SJSA1 (cell line): ENCODE data around the gene SV2B. TPM values are rescaled to one million over a fixed set of nuclear protein-coding genes. Genes with fewer than 3 reads are reported as not detected.

Source experiments
- DNase-seq, 2 experiments: peaks; one replicate each; pipeline ENCODE4 v3.0.0-alpha.2; 2015 to 2020; ENCODE audit warnings: low spot score in 2 of 2, low read depth in 1 of 2
- H3K27ac ChIP-seq: fragments of 250-450 bp; sonication (Bioruptor Pico); 2 replicates; pipeline ENCODE4 v1.5.1; 2020; ENCODE audit warnings: mild to moderate bottlenecking, moderate library complexity
- H3K27me3 ChIP-seq: fragments of 250-450 bp; sonication (Bioruptor Pico); replicated peaks from 2 replicates; pipeline ENCODE4 v1.5.1; 2020; ENCODE audit warnings: mild to moderate bottlenecking, moderate library complexity
- H3K36me3 ChIP-seq: fragments of 250-450 bp; sonication (Bioruptor Pico); 2 replicates; pipeline ENCODE4 v1.5.1; 2020; ENCODE audit warnings: mild to moderate bottlenecking
- H3K4me1 ChIP-seq: fragments of 250-450 bp; sonication (Bioruptor Pico); replicated peaks from 2 replicates; pipeline ENCODE4 v1.6.1; 2021; ENCODE audit warnings: mild to moderate bottlenecking
- H3K4me3 ChIP-seq: fragments of 250-450 bp; sonication (Bioruptor Pico); 2 replicates; pipeline ENCODE4 v1.5.1; 2020; ENCODE audit warnings: mild to moderate bottlenecking
- H3K9me3 ChIP-seq: fragments of 250-450 bp; sonication (Bioruptor Pico); replicated peaks from 2 replicates; pipeline ENCODE4 v1.5.1; 2020; ENCODE audit warnings: mild to moderate bottlenecking
- total RNA-seq: library from RNA; depleted of rRNA; stranded (reverse); fragments of >200 nt; shearing (Covaris generic); gene quantifications from 2 replicates; pipeline ENCODE4 v1.2.3, GENCODE V29; 2014

The SV2B gene
- total RNA-seq, 1 experiment from 2014 or later: not detected

DNA sequence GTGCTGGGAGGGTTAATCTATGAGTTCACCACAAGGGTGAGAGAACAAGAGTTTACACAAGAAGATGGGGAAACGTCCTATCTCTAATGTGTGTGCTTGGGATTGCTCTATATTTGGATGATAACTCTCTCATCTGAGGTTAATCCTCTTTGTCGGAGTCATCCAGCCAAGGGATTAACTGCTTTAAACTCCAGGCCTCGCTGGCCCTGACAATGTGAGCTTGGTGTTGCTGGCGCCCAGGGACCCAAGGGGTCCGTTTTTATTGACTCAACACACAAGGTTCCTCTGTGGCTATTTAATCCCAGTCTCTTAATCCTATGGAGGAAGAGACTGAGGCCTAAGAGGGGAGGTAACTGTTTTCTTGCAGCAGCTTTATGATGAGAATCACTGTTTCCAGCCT, 14.2 kb downstream of the SV2B start:
- H3K4me3 ChIP-seq: no peak overlapping the region
- no peaks in the 10 kb centered on the region for H3K4me1 ChIP-seq
- DNase-seq: no peak
- H3K36me3 ChIP-seq: no peaks in the 10 kb centered on the region
- H3K9me3 ChIP-seq: no peaks in the 10 kb centered on the region
- no peak overlapping the region for H3K27ac ChIP-seq
- peaks cover under 1% of the 10 kb centered on the region; the same call in 1 of the 2 replicates for H3K27me3 ChIP-seq

DNA sequence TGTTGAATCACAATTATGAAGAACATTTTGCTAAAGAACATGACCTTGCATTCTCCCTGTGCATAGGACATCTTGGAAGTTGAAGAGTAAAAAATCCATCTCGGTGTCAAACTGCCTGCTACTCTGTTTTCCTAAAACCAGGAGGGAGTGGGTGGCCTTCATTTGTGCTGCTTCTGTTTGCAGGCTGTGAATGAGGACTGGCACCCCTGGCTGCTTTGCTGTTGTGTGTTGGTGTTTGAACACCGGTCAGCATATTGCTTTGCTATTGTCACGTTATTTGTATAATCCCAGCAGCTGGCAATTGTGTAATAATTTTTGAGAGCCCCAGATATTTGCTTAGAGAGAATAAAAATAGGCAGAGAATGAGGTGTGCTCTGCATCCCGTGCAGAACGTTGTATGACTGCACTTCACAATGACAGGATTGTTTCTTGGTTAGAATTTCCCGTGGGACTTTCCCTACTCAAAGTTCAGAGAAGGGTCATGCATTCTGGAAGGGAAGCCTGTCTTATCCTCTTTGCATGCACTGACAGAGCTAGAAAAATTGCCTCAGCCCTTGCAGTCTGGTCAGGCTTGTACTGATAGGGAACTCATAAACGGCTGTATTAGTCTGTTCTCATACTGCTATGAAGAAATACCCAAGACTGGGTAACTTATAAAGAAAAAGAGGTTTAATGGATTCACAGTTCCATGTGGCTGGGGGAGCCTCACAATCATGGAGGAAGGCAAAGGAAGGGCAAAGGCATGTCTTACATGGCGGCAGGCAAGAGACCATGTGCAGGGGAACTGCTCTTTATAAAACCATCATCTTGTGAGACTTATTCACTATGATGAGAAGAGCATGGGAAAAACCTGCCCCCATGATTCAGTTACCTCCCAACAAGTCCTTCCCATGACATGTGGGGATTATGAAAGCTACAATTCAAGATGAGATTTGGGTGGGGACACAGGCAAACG, 16.3 kb downstream of the SV2B start:
- no peak overlapping the region for H3K27ac ChIP-seq
- H3K4me1 ChIP-seq: no peaks in the 10 kb centered on the region
- no peak for DNase-seq
- no peak overlapping the region for H3K4me3 ChIP-seq
- H3K36me3 ChIP-seq: no peaks in the 10 kb centered on the region
- no peaks in the 10 kb centered on the region for H3K9me3 ChIP-seq
- H3K27me3 ChIP-seq: no peaks in the 10 kb centered on the region

DNA sequence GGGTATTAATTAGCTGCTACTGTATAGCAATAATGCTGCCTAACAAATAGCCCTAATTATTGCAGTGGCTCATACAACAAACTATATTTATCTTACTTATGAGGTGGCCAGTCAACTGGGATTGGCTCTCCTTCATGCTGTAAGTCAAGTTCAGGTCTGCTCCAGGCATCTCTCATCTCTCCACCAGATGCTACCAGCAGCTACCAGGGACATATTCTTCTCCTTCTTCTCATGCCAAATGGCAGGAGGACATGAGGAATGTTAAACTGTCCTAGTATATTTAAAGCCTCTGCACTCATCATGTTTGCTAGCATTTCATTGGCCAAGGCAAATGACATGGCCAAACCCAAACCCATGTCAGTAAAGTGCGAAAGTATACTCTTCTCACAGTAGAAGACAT, 17.3 kb downstream of the SV2B start:
- Histone ChIP-seq H3K27me3 (no peaks in the 10 kb centered on the region), H3K4me1 (no peaks in the 10 kb centered on the region)

DNA sequence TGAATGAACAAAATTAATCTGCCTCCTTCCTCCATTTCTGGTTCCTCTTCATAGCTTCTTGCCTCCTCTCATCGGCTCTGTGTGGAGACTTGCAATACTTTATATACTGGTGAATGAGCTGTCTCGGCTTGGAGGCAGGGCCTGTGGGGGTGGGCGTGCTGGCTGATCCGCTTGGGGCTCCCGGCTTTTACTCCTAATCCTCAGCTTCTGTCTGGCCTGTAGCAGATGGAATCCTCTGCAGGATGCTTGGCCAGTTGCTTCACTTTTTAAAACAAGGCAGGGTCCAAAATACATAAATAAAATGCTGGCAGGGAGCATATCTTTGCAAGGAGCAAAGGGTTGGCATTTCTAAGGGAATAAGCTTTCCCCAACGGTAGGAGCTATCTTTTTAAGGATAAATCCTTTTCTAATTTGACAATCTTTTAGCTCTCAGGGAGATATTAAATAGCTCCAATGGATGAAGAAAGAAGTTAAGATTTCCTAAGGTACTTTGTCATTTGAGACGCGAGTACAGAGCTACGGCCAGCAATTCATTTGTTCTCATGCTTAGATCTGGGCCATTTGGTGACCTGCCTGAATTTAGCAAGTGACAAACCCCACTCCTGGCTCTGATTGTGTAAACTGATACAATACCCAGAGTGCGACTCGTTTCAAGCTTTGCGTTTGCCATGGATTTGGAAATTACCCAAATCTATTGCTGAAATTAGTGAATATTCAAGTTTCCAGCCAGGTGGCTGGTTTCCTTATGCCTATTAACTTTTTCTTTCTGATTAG, 18.9 kb downstream of the SV2B start:
- DNase-seq: no peak

More for the DNA sequence above, 17.3 kb downstream of the SV2B start:
- H3K27ac ChIP-seq: no peak overlapping the region
- DNase-seq: no peak
- no peaks in the 10 kb centered on the region for H3K9me3 ChIP-seq
- H3K36me3 ChIP-seq: no peaks in the 10 kb centered on the region
- H3K4me3 ChIP-seq: no peak overlapping the region

DNA sequence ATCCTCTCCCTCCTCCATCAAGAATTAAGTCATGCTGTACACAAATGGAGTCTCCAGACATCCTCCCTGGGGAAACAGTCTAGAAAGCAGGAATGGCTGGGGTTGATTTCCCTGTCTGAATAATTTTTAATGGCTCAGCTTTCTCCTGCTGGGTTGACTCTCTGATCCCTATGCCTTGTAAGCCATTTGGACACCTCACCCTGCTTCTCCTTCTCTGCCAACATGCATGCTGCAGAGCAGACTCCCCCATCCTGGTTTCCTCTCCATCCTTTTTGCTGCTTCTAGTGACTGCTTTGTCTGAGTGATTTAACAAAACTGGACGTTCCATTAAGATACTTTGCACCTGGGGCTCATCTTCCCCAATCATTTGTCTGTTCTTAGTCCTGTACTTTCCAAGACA, 22.2 kb downstream of the SV2B start:
- Histone ChIP-seq H3K4me1 (no peaks in the 10 kb centered on the region), H3K27ac (no peak overlapping the region), H3K4me3 (no peak overlapping the region), H3K36me3 (no peaks in the 10 kb centered on the region), H3K9me3 (no peaks in the 10 kb centered on the region), H3K27me3 (no peaks in the 10 kb centered on the region)
- DNase-seq: no peak

More for the DNA sequence above, 18.9 kb downstream of the SV2B start:
- Histone ChIP-seq H3K4me1 (no peaks in the 10 kb centered on the region), H3K4me3 (no peak overlapping the region), H3K9me3 (no peaks in the 10 kb centered on the region), H3K27ac (no peak overlapping the region), H3K36me3 (no peaks in the 10 kb centered on the region), H3K27me3 (no peaks in the 10 kb centered on the region)

DNA sequence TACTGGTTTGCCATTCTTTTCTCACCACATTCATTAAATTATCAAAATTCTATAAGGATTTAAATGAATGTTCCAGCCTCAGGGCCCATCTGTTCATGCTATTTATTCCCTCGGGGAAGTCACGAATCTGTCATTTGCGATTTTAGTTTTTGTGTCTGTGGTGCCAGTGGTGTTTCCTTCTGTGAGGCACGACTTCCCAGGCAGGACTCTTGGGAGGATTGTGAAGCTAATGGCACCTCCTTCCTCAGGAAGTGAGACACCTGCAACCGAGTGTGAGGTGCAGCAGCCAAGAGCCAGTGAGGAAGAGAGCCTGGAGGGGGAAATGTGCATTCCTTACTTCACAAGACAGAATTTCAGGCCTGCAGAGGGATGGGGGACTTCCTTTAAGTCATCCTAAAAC, 24.1 kb downstream of the SV2B start:
- no peak for DNase-seq
- Histone ChIP-seq H3K27ac (no peak overlapping the region), H3K4me1 (no peaks in the 10 kb centered on the region), H3K9me3 (no peaks in the 10 kb centered on the region; the same call in 1 of the 2 replicates), H3K36me3 (no peaks in the 10 kb centered on the region), H3K4me3 (no peak overlapping the region), H3K27me3 (no peaks in the 10 kb centered on the region; the same call in 1 of the 2 replicates)

DNA sequence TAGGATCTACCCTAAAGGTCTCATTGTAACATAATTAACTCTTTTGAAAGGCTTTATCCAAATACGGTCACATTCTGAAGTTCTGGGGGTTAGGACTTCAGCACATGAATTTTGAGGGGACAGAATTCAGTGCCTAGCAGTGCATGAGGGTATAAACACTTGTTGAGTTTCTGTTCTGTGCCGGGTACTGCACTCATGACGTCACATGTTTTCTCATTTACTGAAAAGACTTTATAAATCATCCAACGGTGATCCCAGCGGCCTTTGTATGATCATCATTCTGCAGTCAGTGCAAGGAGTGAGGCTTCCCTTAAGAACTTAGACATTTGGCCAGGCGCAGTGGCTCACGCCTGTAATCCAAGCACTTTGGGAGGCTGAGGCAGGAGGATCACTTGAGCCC, 25.1 kb downstream of the SV2B start:
- Histone ChIP-seq H3K36me3 (no peaks in the 10 kb centered on the region), H3K27me3 (no peaks in the 10 kb centered on the region; the same call in 1 of the 2 replicates), H3K4me1 (no peaks in the 10 kb centered on the region), H3K27ac (no peak overlapping the region), H3K4me3 (no peak overlapping the region), H3K9me3 (no peaks in the 10 kb centered on the region; the same call in 1 of the 2 replicates)
- no peak for DNase-seq

DNA sequence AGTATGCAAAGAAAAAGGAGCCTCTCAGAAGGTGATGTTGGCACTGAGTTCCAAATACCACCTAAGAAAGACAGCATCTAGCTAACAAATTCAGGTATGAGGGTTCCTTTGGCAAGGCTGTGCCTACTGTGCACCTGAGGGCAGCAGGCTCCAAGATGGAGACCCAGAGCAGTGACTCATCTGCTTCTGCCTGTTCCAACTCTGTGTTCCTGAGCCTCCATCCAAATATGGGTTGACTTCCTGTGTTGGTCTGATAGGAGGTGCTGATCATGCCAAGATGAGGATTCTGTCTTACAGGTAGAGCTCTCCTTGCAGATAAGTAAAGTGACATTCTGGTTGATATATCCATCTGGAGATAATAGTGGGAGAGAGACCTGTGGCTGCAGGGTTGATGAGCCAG, 26.0 kb downstream of the SV2B start:
- no peaks in the 10 kb centered on the region; the same call in 1 of the 2 replicates for H3K9me3 ChIP-seq
- no peaks in the 10 kb centered on the region for H3K36me3 ChIP-seq
- H3K27me3 ChIP-seq: no peaks in the 10 kb centered on the region; the same call in 1 of the 2 replicates
- H3K4me3 ChIP-seq: no peak overlapping the region
- H3K27ac ChIP-seq: no peak overlapping the region
- H3K4me1 ChIP-seq: no peaks in the 10 kb centered on the region
- no peak for DNase-seq

DNA sequence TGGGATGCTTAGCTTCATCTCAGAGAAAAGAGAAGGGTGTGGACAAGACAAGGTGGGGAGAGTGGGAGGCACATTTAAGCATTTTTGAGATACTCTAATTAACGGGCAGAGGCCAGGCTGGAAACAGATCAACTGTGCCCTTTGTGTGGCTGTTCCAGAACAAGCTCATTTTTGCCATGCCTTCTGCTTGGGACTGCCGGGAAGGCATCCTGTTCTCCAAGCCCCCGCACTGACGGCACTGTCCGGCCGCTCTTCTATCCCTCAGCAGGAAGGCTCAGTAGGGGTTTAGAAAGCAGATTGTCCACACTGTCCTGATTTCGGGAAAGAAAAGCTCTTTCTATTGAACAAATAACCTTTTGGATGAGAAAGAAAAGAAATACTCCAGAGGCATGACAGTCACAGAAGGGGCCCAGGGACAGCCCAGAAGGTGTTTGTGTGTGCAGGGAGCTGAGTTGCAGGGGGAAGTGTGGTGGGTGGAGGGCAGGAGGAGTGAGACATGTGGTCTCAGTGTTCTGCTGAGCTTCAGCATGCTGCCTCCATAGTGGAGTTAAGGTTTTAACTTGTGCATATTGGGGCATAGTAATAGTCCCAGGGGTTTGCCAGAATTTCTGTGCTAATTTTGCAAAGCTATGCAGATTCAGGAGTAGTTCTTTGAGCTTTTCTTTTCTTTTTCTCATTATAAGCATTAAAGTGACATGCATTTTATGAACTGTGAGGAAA, 27.3 kb downstream of the SV2B start:
- Histone ChIP-seq H3K27me3 (no peaks in the 10 kb centered on the region; the same call in 1 of the 2 replicates), H3K4me3 (no peak overlapping the region), H3K27ac (no peak overlapping the region), H3K4me1 (no peaks in the 10 kb centered on the region), H3K36me3 (no peaks in the 10 kb centered on the region), H3K9me3 (no peaks in the 10 kb centered on the region; the same call in 1 of the 2 replicates)
- DNase-seq: no peak

DNA sequence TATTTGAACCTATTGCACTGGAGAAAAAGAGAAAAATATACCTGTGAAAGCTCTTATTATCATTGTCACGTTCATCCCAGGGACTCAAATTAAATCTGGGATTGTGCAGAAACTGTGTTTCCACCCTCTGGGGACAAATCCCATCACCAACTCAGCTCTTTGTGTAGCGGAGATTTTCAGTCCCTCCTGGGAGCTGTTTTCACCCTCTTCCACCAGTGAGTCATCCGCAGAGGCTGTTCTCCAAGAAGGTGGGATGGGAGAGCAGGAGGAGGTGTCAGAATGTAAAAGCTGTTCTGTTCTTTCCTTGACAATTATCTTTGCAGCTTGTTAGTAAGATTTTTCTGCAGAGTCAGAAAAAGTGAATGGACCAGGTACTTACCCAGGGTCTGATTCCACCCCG, 28.0 kb downstream of the SV2B start:
- no peak for DNase-seq
- Histone ChIP-seq H3K36me3 (no peaks in the 10 kb centered on the region), H3K27ac (no peak overlapping the region), H3K9me3 (no peaks in the 10 kb centered on the region; the same call in 1 of the 2 replicates), H3K4me1 (no peaks in the 10 kb centered on the region), H3K4me3 (no peak overlapping the region), H3K27me3 (no peaks in the 10 kb centered on the region; the same call in 1 of the 2 replicates)

DNA sequence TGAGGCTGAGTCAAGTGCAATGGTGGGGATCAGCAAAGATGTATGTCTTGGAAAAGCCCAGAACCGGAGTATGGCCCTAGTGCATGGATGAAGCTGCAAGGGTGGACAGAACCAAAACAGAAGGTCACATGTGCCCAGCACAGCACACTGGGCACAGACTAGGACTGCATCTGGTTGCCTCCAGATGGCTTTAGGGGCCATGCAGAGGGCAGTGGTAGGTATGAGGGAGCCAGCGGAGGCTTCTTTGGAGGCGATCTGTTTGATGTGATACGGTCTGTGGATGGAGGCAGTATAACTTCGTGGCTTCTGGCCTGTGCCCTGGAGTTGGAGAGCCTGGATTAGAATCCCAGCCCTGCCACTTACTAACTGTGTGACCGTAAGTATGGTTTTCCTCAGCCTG, 29.4 kb downstream of the SV2B start:
- Histone ChIP-seq H3K4me1 (no peaks in the 10 kb centered on the region), H3K27ac (no peak overlapping the region), H3K27me3 (no peaks in the 10 kb centered on the region; the same call in 1 of the 2 replicates), H3K4me3 (no peak overlapping the region), H3K36me3 (no peaks in the 10 kb centered on the region), H3K9me3 (no peaks in the 10 kb centered on the region; the same call in 1 of the 2 replicates)
- DNase-seq: no peak

DNA sequence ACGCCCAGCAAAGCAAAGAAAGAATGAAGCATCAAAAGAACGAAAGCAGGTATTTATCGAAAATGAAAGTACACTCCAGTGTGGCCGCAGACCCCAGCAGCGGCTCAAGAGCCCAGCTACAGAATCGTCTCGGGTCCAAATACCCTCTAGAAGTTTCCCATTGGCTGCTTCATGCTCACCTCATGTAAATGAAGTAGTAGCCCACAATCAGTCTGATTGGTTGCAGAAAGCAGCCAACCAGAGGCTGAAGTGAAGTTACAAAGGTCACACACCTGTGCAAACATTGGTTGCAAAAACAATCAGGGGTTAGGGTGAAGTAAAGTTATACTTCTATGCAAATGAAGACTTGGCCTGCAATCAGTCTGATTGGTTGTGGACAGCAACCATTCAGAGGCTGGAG, 32.0 kb downstream of the SV2B start:
- Histone ChIP-seq H3K4me3 (peak overlapping the region; percentile 16; the same call in 1 of the 2 replicates), H3K9me3 (no peaks in the 10 kb centered on the region; the same call in 1 of the 2 replicates), H3K27me3 (no peaks in the 10 kb centered on the region; the same call in 1 of the 2 replicates), H3K27ac (no peak overlapping the region), H3K36me3 (no peaks in the 10 kb centered on the region), H3K4me1 (no peaks in the 10 kb centered on the region)
- DNase-seq: no peak

DNA sequence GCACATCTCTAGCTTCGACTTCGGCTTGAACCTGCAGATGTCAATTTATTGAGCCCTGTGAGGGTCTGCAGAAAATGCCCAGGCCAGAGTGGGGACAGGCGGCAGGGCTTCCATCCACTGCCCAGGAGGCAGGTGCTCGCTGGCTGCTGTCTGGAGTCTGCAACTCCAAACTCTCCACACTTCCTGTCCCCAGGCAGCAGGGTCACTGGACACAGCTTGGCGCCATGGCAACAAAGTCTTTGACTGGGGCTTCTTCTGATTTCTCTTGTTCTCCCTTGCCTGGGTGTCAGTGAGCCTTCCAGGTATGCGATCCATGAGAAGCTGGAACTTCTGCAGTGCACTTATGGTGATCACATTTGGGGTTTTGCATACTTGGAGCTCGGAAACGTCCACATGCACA, 33.5 kb downstream of the SV2B start:
- Histone ChIP-seq H3K27ac (no peak overlapping the region), H3K4me1 (no peaks in the 10 kb centered on the region), H3K9me3 (no peaks in the 10 kb centered on the region; the same call in 1 of the 2 replicates), H3K36me3 (no peaks in the 10 kb centered on the region), H3K27me3 (no peaks in the 10 kb centered on the region; the same call in 1 of the 2 replicates), H3K4me3 (no peak overlapping the region)
- no peak for DNase-seq
